Measurements from ENCODE around the gene DRG2.

The DRG2 gene

DNA sequence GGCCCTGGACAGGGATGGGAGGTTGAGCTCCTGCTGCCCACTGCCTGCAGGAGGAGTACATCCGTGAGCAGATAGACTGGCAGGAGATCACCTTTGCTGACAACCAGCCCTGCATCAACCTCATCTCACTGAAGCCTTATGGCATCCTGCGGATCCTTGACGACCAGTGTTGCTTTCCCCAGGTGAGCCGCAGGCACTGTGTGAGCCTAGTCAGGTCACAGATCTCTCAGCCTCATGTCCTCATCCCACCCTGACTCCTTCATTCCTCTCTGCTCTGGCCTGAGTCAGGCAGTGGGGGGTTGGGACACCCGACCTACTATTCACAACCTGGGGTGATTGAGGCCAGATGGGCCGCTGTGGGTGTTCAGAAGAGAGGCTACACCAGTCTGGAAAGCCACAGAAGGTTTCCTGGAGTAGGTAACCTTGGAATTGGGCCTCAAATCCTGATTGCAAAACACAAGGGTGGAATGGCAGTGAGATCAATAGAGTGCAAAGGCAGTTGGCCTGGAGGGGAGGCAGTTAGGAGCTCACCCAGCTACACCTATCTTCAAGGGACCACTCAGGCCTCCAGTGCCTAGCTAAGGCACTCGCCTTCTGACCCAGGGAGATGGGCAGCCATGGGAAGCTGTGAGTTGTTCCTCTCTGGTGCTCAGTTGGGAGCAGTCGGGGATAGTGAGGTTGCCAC, 50.5 kb downstream of the DRG2 start:
- no peaks in the 10 kb centered on the region for H3K36me3 ChIP-seq (replicated peaks in 1 of 2; ENCODE audit: control insufficient read depth in 2 of 2, insufficient read depth in 2 of 2, low read length in 2 of 2)
- no peaks in the 10 kb centered on the region for H3K79me1 ChIP-seq (ENCODE audit: low read depth, low read length)
- peak overlapping the region; percentile 34 for H4K91ac ChIP-seq (ENCODE audit: low read depth, low read length, poor library complexity)
- H3K23ac ChIP-seq (ENCODE audit: low read depth, low read length, poor library complexity), result no peak overlapping the region
- no peak overlapping the region for H3K14ac ChIP-seq (ENCODE audit: low read length)
- H2AFZ ChIP-seq (ENCODE audit: low read length), result no peak overlapping the region
- no peaks in the 10 kb centered on the region for H3K9me3 ChIP-seq (replicated peaks in 1 of 2; ENCODE audit: control insufficient read depth in 2 of 2, insufficient read depth in 1 of 2, low read depth in 1 of 2, low read length in 2 of 2)
- peaks cover 0 to 13% (median 0%) of the 10 kb centered on the region in 3 experiments for H3K27me3 ChIP-seq (ENCODE audit: control insufficient read depth in 3 of 3, insufficient read depth in 3 of 3, low read depth in 1 of 3, low read length in 3 of 3)
- H2BK5ac ChIP-seq (ENCODE audit: low read length), result no peak overlapping the region
- H2BK15ac ChIP-seq (ENCODE audit: low read length), result no peak overlapping the region
- H2BK120ac ChIP-seq (ENCODE audit: low read depth, low read length), result no peak overlapping the region
- H3K27ac ChIP-seq (replicated peaks; ENCODE audit: low read length), result no peak overlapping the region
- H2BK12ac ChIP-seq (ENCODE audit: low read length), result no peak overlapping the region
- peaks cover 0 to under 1% of the 10 kb centered on the region in 2 donors for H3K4me1 ChIP-seq (ENCODE audit: control insufficient read depth in 2 of 2, insufficient read depth in 1 of 2, low read depth in 1 of 2, low read length in 2 of 2)
- no peak overlapping the region for H2AK5ac ChIP-seq (ENCODE audit: low read depth, low read length)
- H3K4me2 ChIP-seq (ENCODE audit: insufficient read depth, low read length, poor library complexity, severe bottlenecking), result no peak overlapping the region
- H3K9ac ChIP-seq (ENCODE audit: low read depth, low read length, poor library complexity), result no peak overlapping the region
- WGBS, 2 donors (ENCODE audit: extremely low coverage in 2 of 2, insufficient read length in 2 of 2, insufficient replicate concordance in 1 of 2), result no CpG with 5 or more reads among the region's 8 CpGs
- peak overlapping the region in 1 of 2 donors; percentile 2 for H3K4me3 ChIP-seq (ENCODE audit: low read length in 2 of 2)
- no peak overlapping the region for H3K18ac ChIP-seq (ENCODE audit: low read length)
- DNase-seq (ENCODE audit: low spot score), result no peak
- no peak overlapping the region for H4K8ac ChIP-seq (ENCODE audit: low read depth, low read length)
- H3K4ac ChIP-seq (ENCODE audit: low read length), result no peak overlapping the region

DNA sequence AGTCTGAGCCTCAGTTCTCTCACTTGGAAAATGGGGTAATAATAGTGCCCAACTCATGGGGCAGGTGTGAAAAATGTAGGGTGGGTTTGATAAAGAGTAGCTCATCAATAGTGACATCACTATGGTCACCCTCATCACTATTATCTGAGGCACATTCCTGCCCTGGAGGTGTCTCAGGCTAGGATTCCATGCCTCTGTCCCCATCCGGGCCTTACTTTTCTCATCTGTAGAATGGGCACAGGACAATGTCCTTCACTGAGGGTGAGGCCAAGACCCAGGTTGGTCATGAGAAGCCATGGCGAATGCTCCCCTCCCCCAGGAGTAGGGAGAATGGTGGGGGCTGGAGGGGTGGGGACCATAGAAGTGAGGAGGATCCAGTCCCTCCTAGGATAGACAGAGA, 51.3 kb downstream of the DRG2 start:
- Histone ChIP-seq H2BK15ac (ENCODE audit: low read length) (no peak overlapping the region), H3K4me2 (ENCODE audit: insufficient read depth, low read length, poor library complexity, severe bottlenecking) (no peak overlapping the region)

DNA sequence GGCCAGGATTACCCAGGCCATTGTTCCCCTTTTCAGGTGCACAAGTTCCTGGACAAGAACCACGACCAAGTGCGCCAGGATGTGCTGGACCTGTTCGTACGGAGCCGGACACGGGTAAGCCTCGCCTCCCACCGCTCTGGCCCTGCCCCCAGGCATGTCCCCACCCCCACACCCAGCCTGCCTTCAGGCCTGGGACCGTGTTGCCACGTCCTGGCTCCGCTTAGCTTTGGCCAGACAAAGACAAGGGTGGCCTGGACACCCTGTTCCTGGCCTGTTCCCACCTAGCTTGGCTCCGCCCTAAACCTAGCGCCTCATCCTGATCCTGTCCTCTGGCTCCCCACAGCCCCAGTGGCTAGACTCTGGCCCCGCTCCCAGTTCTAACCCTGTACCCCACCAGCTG, 51.8 kb downstream of the DRG2 start:
- Histone ChIP-seq H2BK12ac (ENCODE audit: low read length) (peak overlapping the region; percentile 30), H3K27me3 (ENCODE audit: control insufficient read depth in 3 of 3, insufficient read depth in 3 of 3, low read depth in 1 of 3, low read length in 3 of 3) (peaks cover 0 to 10% (median 0%) of the 10 kb centered on the region in 3 experiments), H3K9ac (ENCODE audit: low read depth, low read length, poor library complexity) (no peak overlapping the region), H3K4ac (ENCODE audit: low read length) (no peak overlapping the region), H3K18ac (ENCODE audit: low read length) (peak overlapping the region; percentile 11), H3K4me1 (ENCODE audit: control insufficient read depth in 2 of 2, insufficient read depth in 1 of 2, low read depth in 1 of 2, low read length in 2 of 2) (peaks cover 0 to 2% of the 10 kb centered on the region in 2 donors), H2BK15ac (ENCODE audit: low read length) (no peak overlapping the region), H3K79me1 (ENCODE audit: low read depth, low read length) (no peaks in the 10 kb centered on the region), H2BK120ac (ENCODE audit: low read depth, low read length) (no peak overlapping the region), H4K91ac (ENCODE audit: low read depth, low read length, poor library complexity) (no peak overlapping the region), H2AK5ac (ENCODE audit: low read depth, low read length) (no peak overlapping the region), H2BK5ac (ENCODE audit: low read length) (no peak overlapping the region), H2AFZ (ENCODE audit: low read length) (no peak overlapping the region), H4K8ac (ENCODE audit: low read depth, low read length) (no peak overlapping the region), H3K9me3 (replicated peaks in 1 of 2; ENCODE audit: control insufficient read depth in 2 of 2, insufficient read depth in 1 of 2, low read depth in 1 of 2, low read length in 2 of 2) (no peaks in the 10 kb centered on the region), H3K14ac (ENCODE audit: low read length) (no peak overlapping the region), H3K27ac (replicated peaks; ENCODE audit: low read length) (no peak overlapping the region), H3K4me2 (ENCODE audit: insufficient read depth, low read length, poor library complexity, severe bottlenecking) (no peak overlapping the region), H3K36me3 (replicated peaks in 1 of 2; ENCODE audit: control insufficient read depth in 2 of 2, insufficient read depth in 2 of 2, low read length in 2 of 2) (no peaks in the 10 kb centered on the region), H3K23ac (ENCODE audit: low read depth, low read length, poor library complexity) (peak overlapping the region; percentile 5), H3K4me3 (ENCODE audit: low read length in 2 of 2) (no peak overlapping the region)
- WGBS, 2 donors (ENCODE audit: extremely low coverage in 2 of 2, insufficient read length in 2 of 2, insufficient replicate concordance in 1 of 2), result no CpG with 5 or more reads among the region's 14 CpGs
- DNase-seq (ENCODE audit: low spot score), result no peak

More for the DNA sequence above, 51.3 kb downstream of the DRG2 start:
- peaks cover 0 to 2% of the 10 kb centered on the region in 2 donors for H3K4me1 ChIP-seq (ENCODE audit: control insufficient read depth in 2 of 2, insufficient read depth in 1 of 2, low read depth in 1 of 2, low read length in 2 of 2)
- no peaks in the 10 kb centered on the region for H3K36me3 ChIP-seq (replicated peaks in 1 of 2; ENCODE audit: control insufficient read depth in 2 of 2, insufficient read depth in 2 of 2, low read length in 2 of 2)
- no peak overlapping the region for H4K91ac ChIP-seq (ENCODE audit: low read depth, low read length, poor library complexity)
- H3K27me3 ChIP-seq (ENCODE audit: control insufficient read depth in 3 of 3, insufficient read depth in 3 of 3, low read depth in 1 of 3, low read length in 3 of 3), result peaks cover 0 to 10% (median 0%) of the 10 kb centered on the region in 3 experiments
- no peak overlapping the region for H3K27ac ChIP-seq (replicated peaks; ENCODE audit: low read length)
- no peak overlapping the region for H2BK12ac ChIP-seq (ENCODE audit: low read length)
- H2BK120ac ChIP-seq (ENCODE audit: low read depth, low read length), result no peak overlapping the region
- H4K8ac ChIP-seq (ENCODE audit: low read depth, low read length), result no peak overlapping the region
- no peaks in the 10 kb centered on the region for H3K9me3 ChIP-seq (replicated peaks in 1 of 2; ENCODE audit: control insufficient read depth in 2 of 2, insufficient read depth in 1 of 2, low read depth in 1 of 2, low read length in 2 of 2)
- WGBS, 2 donors (ENCODE audit: extremely low coverage in 2 of 2, insufficient read length in 2 of 2, insufficient replicate concordance in 1 of 2), result no CpG with 5 or more reads among the region's 2 CpGs
- no peak for DNase-seq (ENCODE audit: low spot score)
- no peak overlapping the region for H2BK5ac ChIP-seq (ENCODE audit: low read length)
- H3K4ac ChIP-seq (ENCODE audit: low read length), result no peak overlapping the region
- H3K4me3 ChIP-seq (ENCODE audit: low read length in 2 of 2), result no peak overlapping the region
- no peak overlapping the region for H2AFZ ChIP-seq (ENCODE audit: low read length)
- H2AK5ac ChIP-seq (ENCODE audit: low read depth, low read length), result no peak overlapping the region
- no peak overlapping the region for H3K18ac ChIP-seq (ENCODE audit: low read length)
- H3K23ac ChIP-seq (ENCODE audit: low read depth, low read length, poor library complexity), result peak overlapping the region; percentile 5
- H3K14ac ChIP-seq (ENCODE audit: low read length), result no peak overlapping the region
- no peaks in the 10 kb centered on the region for H3K79me1 ChIP-seq (ENCODE audit: low read depth, low read length)
- no peak overlapping the region for H3K9ac ChIP-seq (ENCODE audit: low read depth, low read length, poor library complexity)

DNA sequence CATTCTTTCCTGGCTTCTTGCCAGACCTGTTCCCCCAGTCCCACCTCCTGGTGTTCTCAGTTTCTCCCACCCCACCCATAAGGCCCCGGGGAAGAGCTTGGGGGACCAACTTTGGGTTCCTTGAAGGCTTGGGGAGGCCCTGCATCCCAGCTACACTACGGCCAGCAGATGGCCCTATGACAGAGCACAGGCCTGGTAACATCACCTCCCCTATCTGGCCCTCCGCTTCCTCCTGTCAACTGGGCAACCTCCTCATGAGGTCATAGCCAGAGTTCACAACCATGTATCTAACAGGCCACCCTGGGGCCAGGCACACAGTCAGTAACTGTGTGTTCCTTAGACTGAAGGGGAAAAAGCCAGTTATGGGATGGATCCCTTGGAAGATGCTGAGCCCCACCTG, 52.2 kb downstream of the DRG2 start:
- Histone ChIP-seq H3K27me3 (ENCODE audit: control insufficient read depth in 3 of 3, insufficient read depth in 3 of 3, low read depth in 1 of 3, low read length in 3 of 3) (peaks cover 0 to 10% (median 0%) of the 10 kb centered on the region in 3 experiments), H4K8ac (ENCODE audit: low read depth, low read length) (no peak overlapping the region), H3K23ac (ENCODE audit: low read depth, low read length, poor library complexity) (no peak overlapping the region), H3K14ac (ENCODE audit: low read length) (no peak overlapping the region), H3K79me1 (ENCODE audit: low read depth, low read length) (no peaks in the 10 kb centered on the region), H2AK5ac (ENCODE audit: low read depth, low read length) (peak overlapping the region; percentile 10), H2BK5ac (ENCODE audit: low read length) (no peak overlapping the region), H3K4me2 (ENCODE audit: insufficient read depth, low read length, poor library complexity, severe bottlenecking) (no peak overlapping the region), H3K4me1 (ENCODE audit: control insufficient read depth in 2 of 2, insufficient read depth in 1 of 2, low read depth in 1 of 2, low read length in 2 of 2) (peaks cover 0 to 2% of the 10 kb centered on the region in 2 donors), H3K4ac (ENCODE audit: low read length) (no peak overlapping the region), H2BK12ac (ENCODE audit: low read length) (no peak overlapping the region), H3K9me3 (replicated peaks in 1 of 2; ENCODE audit: control insufficient read depth in 2 of 2, insufficient read depth in 1 of 2, low read depth in 1 of 2, low read length in 2 of 2) (no peaks in the 10 kb centered on the region), H2BK15ac (ENCODE audit: low read length) (no peak overlapping the region), H3K36me3 (replicated peaks in 1 of 2; ENCODE audit: control insufficient read depth in 2 of 2, insufficient read depth in 2 of 2, low read length in 2 of 2) (no peaks in the 10 kb centered on the region), H3K9ac (ENCODE audit: low read depth, low read length, poor library complexity) (no peak overlapping the region), H3K4me3 (ENCODE audit: low read length in 2 of 2) (no peak overlapping the region), H2AFZ (ENCODE audit: low read length) (no peak overlapping the region), H3K18ac (ENCODE audit: low read length) (peak overlapping the region; percentile 11), H2BK120ac (ENCODE audit: low read depth, low read length) (no peak overlapping the region), H4K91ac (ENCODE audit: low read depth, low read length, poor library complexity) (no peak overlapping the region), H3K27ac (replicated peaks; ENCODE audit: low read length) (no peak overlapping the region)
- no peak for DNase-seq (ENCODE audit: low spot score)
- WGBS, 2 donors (ENCODE audit: extremely low coverage in 2 of 2, insufficient read length in 2 of 2, insufficient replicate concordance in 1 of 2), result no CpG with 5 or more reads among the region's 3 CpGs

Measured in neuronal stem cell (in vitro differentiated cells).